Fibroblast of peridontal ligament (primary cell): Measurements from ENCODE around the gene TEC.

ENCODE experiments used
- DNase-seq: peaks from one replicate; pipeline ENCODE4 v3.0.0-alpha.2; 2010; ENCODE audit errors: extremely low read depth

Gene TEC

GRCh38 chr4:48269861-48270522 is 354 bp upstream of the TEC start:
- peak; percentile 60 for DNase-seq

- no peak for DNase-seq
Observed at GRCh38 chr4:48267574-48267973, 2.1 kb downstream of the TEC start.

- no peak for DNase-seq
Observed at GRCh38 chr4:48266781-48267180, 2.9 kb downstream of the TEC start.

- peak; percentile 73 for DNase-seq
Observed at GRCh38 chr4:48262926-48263325, 6.7 kb downstream of the TEC start.

- no peak for DNase-seq
Observed at GRCh38 chr4:48262484-48262883, 7.2 kb downstream of the TEC start.

GRCh38 chr4:48261281-48261680 is 8.4 kb downstream of the TEC start:
- DNase-seq: peak; percentile 80

GRCh38 chr4:48259748-48260147 is 9.9 kb downstream of the TEC start:
- DNase-seq: no peak

GRCh38 chr4:48258845-48259397 is 10.7 kb downstream of the TEC start:
- no peak for DNase-seq

- no peak for DNase-seq
Observed at GRCh38 chr4:48255959-48256342, 13.7 kb downstream of the TEC start.

GRCh38 chr4:48255072-48255958 is 14.3 kb downstream of the TEC start:
- no peak for DNase-seq

- DNase-seq: peak; percentile 99
Observed at GRCh38 chr4:48254381-48255071, 15.1 kb downstream of the TEC start.

GRCh38 chr4:48252313-48252712 is 17.3 kb downstream of the TEC start:
- no peak for DNase-seq

- DNase-seq: no peak
Observed at GRCh38 chr4:48250980-48251379, 18.7 kb downstream of the TEC start.

GRCh38 chr4:48250343-48250742 is 19.3 kb downstream of the TEC start:
- no peak for DNase-seq

GRCh38 chr4:48249378-48249777 is 20.3 kb downstream of the TEC start:
- DNase-seq: no peak

- DNase-seq: no peak
Observed at GRCh38 chr4:48248559-48248953, 21.1 kb downstream of the TEC start.

- no peak for DNase-seq
Observed at GRCh38 chr4:48247878-48248558, 21.6 kb downstream of the TEC start.

GRCh38 chr4:48247142-48247877 is 22.3 kb downstream of the TEC start:
- peak; percentile 92 for DNase-seq

- DNase-seq: no peak
Observed at GRCh38 chr4:48244665-48245064, 25.0 kb downstream of the TEC start.

- DNase-seq: no peak
Observed at GRCh38 chr4:48243887-48244286, 25.8 kb downstream of the TEC start.

GRCh38 chr4:48243429-48243828 is 26.2 kb downstream of the TEC start:
- DNase-seq: no peak
